ENCODE results near the gene MPDU1. TPM values are rescaled to one million over a fixed set of nuclear protein-coding genes. Genes with fewer than 3 reads are reported as not detected.

The MPDU1 gene
- polyA plus RNA-seq, 1 donor (not counting 4 experiments of a cell fraction or from before 2014, with no cell fraction given): 57.8 TPM

DNA sequence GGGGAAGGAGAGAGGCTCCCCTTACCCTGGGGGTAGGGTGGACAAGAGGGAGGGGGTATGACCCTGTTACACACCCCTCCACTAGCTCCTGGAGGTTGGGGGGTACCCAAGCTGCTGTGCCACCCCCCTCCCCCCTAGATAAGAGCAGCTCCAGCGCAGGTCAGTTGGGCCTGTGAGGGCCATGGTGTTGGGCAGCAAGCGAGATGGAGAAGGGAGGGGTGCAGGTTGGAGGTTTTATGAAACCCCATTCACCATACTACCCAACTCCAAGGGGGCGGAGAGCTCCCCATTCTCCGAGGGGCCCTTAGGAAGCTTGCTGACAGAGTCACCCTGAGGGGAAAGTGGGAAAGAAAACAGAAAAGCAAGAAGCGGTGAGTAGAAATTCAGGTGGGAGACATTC lies 7.9 kb downstream of the MPDU1 start:
- H3K36me3 ChIP-seq (ENCODE audit: control insufficient read depth in 2 of 2, extremely low read depth in 1 of 2, insufficient read depth in 2 of 2, low read length in 2 of 2): peaks cover 41 to 47% of the 10 kb centered on the region in 2 experiments
- peak overlapping the region; percentile 91 for H3K9ac ChIP-seq (ENCODE audit: control insufficient read depth, extremely low read depth, insufficient read depth, low read length)
- no peak for TF ChIP-seq EZH2 (IDR thresholded peaks at IDR 0.05; ENCODE audit: low read length)
- TF ChIP-seq, protein P1, sequence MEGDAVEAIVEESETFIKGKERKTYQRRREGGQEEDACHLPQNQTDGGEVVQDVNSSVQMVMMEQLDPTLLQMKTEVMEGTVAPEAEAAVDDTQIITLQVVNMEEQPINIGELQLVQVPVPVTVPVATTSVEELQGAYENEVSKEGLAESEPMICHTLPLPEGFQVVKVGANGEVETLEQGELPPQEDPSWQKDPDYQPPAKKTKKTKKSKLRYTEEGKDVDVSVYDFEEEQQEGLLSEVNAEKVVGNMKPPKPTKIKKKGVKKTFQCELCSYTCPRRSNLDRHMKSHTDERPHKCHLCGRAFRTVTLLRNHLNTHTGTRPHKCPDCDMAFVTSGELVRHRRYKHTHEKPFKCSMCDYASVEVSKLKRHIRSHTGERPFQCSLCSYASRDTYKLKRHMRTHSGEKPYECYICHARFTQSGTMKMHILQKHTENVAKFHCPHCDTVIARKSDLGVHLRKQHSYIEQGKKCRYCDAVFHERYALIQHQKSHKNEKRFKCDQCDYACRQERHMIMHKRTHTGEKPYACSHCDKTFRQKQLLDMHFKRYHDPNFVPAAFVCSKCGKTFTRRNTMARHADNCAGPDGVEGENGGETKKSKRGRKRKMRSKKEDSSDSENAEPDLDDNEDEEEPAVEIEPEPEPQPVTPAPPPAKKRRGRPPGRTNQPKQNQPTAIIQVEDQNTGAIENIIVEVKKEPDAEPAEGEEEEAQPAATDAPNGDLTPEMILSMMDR (optimal IDR thresholded peaks at IDR 0.05 in 1 of 3, IDR thresholded peaks at IDR 0.05 in 1 of 3, conservative IDR thresholded peaks at IDR 0.05 in 1 of 3; ENCODE audit: extremely low read depth in 1 of 3, insufficient read depth in 2 of 3, low read length in 3 of 3): no peak
- H4K20me1 ChIP-seq (ENCODE audit: control insufficient read depth, extremely low read depth, insufficient read depth, low read length): no peaks in the 10 kb centered on the region
- H3K27ac ChIP-seq (ENCODE audit: control insufficient read depth, insufficient read depth, low read length): peak overlapping the region; percentile 99
- no peaks in the 10 kb centered on the region for H3K9me3 ChIP-seq (ENCODE audit: control insufficient read depth, low read depth, low read length)
- H3K27me3 ChIP-seq (ENCODE audit: control insufficient read depth, extremely low read depth, insufficient read depth, low read length): no peaks in the 10 kb centered on the region
- dilution Hi-C loops (cut with MboI; ENCODE audit: extremely low pct_ligation_motif_present, low sequenced_read_pairs): no loop called here
- no peak overlapping the region for H2AFZ ChIP-seq (ENCODE audit: control insufficient read depth, low read length)
- FAIRE-seq (no peak), DNase-seq (ENCODE audit: low read depth, low spot score) (no peak)
- no peaks in the 10 kb centered on the region for H3K9me1 ChIP-seq (ENCODE audit: control insufficient read depth, extremely low read depth, insufficient read depth, low read length)
- H3K4me1 ChIP-seq (ENCODE audit: control insufficient read depth, extremely low read depth, insufficient read depth, low read length): peaks cover 27% of the 10 kb centered on the region
- H3K79me2 ChIP-seq (ENCODE audit: control insufficient read depth, insufficient read depth, low read length): peaks cover 25% of the 10 kb centered on the region
- no peak overlapping the region for H3K4me3 ChIP-seq (ENCODE audit: control insufficient read depth in 2 of 3, extremely low read depth in 1 of 3, insufficient read depth in 2 of 3, low read depth in 1 of 3, low read length in 3 of 3)
- peak overlapping the region; percentile 97 for H3K4me2 ChIP-seq (ENCODE audit: control insufficient read depth, extremely low read depth, insufficient read depth, low read depth, low read length)

- Histone ChIP-seq H3K4me2 (ENCODE audit: control insufficient read depth, extremely low read depth, insufficient read depth, low read depth, low read length) (no peak overlapping the region), H2AFZ (ENCODE audit: control insufficient read depth, low read length) (no peak overlapping the region), H3K79me2 (ENCODE audit: control insufficient read depth, insufficient read depth, low read length) (peaks cover 18% of the 10 kb centered on the region), H3K4me1 (ENCODE audit: control insufficient read depth, extremely low read depth, insufficient read depth, low read length) (peaks cover 19% of the 10 kb centered on the region), H3K9ac (ENCODE audit: control insufficient read depth, extremely low read depth, insufficient read depth, low read length) (no peak overlapping the region), H3K9me1 (ENCODE audit: control insufficient read depth, extremely low read depth, insufficient read depth, low read length) (no peaks in the 10 kb centered on the region), H3K36me3 (ENCODE audit: control insufficient read depth in 2 of 2, extremely low read depth in 1 of 2, insufficient read depth in 2 of 2, low read length in 2 of 2) (peaks cover 40 to 43% of the 10 kb centered on the region in 2 experiments), H3K27ac (ENCODE audit: control insufficient read depth, insufficient read depth, low read length) (no peak overlapping the region), H3K9me3 (ENCODE audit: control insufficient read depth, low read depth, low read length) (no peaks in the 10 kb centered on the region), H4K20me1 (ENCODE audit: control insufficient read depth, extremely low read depth, insufficient read depth, low read length) (no peaks in the 10 kb centered on the region), H3K4me3 (ENCODE audit: control insufficient read depth in 2 of 3, extremely low read depth in 1 of 3, insufficient read depth in 2 of 3, low read depth in 1 of 3, low read length in 3 of 3) (no peak overlapping the region), H3K27me3 (ENCODE audit: control insufficient read depth, extremely low read depth, insufficient read depth, low read length) (no peaks in the 10 kb centered on the region)
- no peak for DNase-seq (ENCODE audit: low read depth, low spot score)
- FAIRE-seq: no peak
- TF ChIP-seq, protein P1 (optimal IDR thresholded peaks at IDR 0.05 in 1 of 3, IDR thresholded peaks at IDR 0.05 in 1 of 3, conservative IDR thresholded peaks at IDR 0.05 in 1 of 3; ENCODE audit: extremely low read depth in 1 of 3, insufficient read depth in 2 of 3, low read length in 3 of 3): no peak
- no peak for TF ChIP-seq EZH2 (IDR thresholded peaks at IDR 0.05; ENCODE audit: low read length)
- dilution Hi-C loops (cut with MboI; ENCODE audit: extremely low pct_ligation_motif_present, low sequenced_read_pairs): no loop called here
These were observed 8.9 kb downstream of the MPDU1 start for GRCh38 chr17:7592422-7593021.

Data from keratinocyte (primary cell).